ENCODE data around the gene MRPS15.

MRPS15 gene

GRCh38 chr1:36433102-36433501, 31.1 kb downstream of the MRPS15 start:
- no peak overlapping the region for H3K4me2 ChIP-seq (ENCODE audit: low read length)
- no peaks in the 10 kb centered on the region for H3K79me2 ChIP-seq (ENCODE audit: insufficient read depth, low read length)
- no peak overlapping the region for H3K9ac ChIP-seq (ENCODE audit: low read length)
- no peak for TF ChIP-seq CTCF (IDR thresholded peaks at IDR 0.05; ENCODE audit: low read length)
- TF ChIP-seq EZH2 (IDR thresholded peaks at IDR 0.05; ENCODE audit: borderline replicate concordance, low read length) = no peak
- H3K27me3 ChIP-seq (ENCODE audit: insufficient read depth, low read length) = no peaks in the 10 kb centered on the region
- H3K4me1 ChIP-seq (ENCODE audit: insufficient read depth, low read length, severe bottlenecking) = no peaks in the 10 kb centered on the region
- no peak overlapping the region for H3K27ac ChIP-seq (ENCODE audit: low read depth, low read length, poor library complexity, severe bottlenecking)
- H3F3A ChIP-seq (ENCODE audit: insufficient read depth, low read length) = no peaks in the 10 kb centered on the region
- no peaks in the 10 kb centered on the region for H3K9me2 ChIP-seq (ENCODE audit: low read depth, low read length)
- no peaks in the 10 kb centered on the region for H3K36me3 ChIP-seq (ENCODE audit: insufficient read depth, low read length)
- no peak overlapping the region for H2AFZ ChIP-seq (ENCODE audit: low read length)
- no peak overlapping the region for H3K4me3 ChIP-seq (ENCODE audit: low read depth, low read length, poor library complexity, severe bottlenecking)
- H4K20me1 ChIP-seq (ENCODE audit: insufficient read depth, low read length) = no peaks in the 10 kb centered on the region
- H3K9me3 ChIP-seq (ENCODE audit: low read length) = no peaks in the 10 kb centered on the region

- no peak overlapping the region for H3K27ac ChIP-seq (ENCODE audit: low read depth, low read length, poor library complexity, severe bottlenecking)
- H3K9me3 ChIP-seq (ENCODE audit: low read length) = no peaks in the 10 kb centered on the region
- no peak overlapping the region for H3K4me3 ChIP-seq (ENCODE audit: low read depth, low read length, poor library complexity, severe bottlenecking)
- no peaks in the 10 kb centered on the region for H3K27me3 ChIP-seq (ENCODE audit: insufficient read depth, low read length)
- TF ChIP-seq CTCF (IDR thresholded peaks at IDR 0.05; ENCODE audit: low read length) (no peak), EZH2 (IDR thresholded peaks at IDR 0.05; ENCODE audit: borderline replicate concordance, low read length) (no peak)
- no peak overlapping the region for H2AFZ ChIP-seq (ENCODE audit: low read length)
- H3F3A ChIP-seq (ENCODE audit: insufficient read depth, low read length) = no peaks in the 10 kb centered on the region
- H3K4me2 ChIP-seq (ENCODE audit: low read length) = no peak overlapping the region
- H3K9me2 ChIP-seq (ENCODE audit: low read depth, low read length) = no peaks in the 10 kb centered on the region
- H3K9ac ChIP-seq (ENCODE audit: low read length) = no peak overlapping the region
- no peaks in the 10 kb centered on the region for H3K79me2 ChIP-seq (ENCODE audit: insufficient read depth, low read length)
- H3K4me1 ChIP-seq (ENCODE audit: insufficient read depth, low read length, severe bottlenecking) = no peaks in the 10 kb centered on the region
- H3K36me3 ChIP-seq (ENCODE audit: insufficient read depth, low read length) = no peaks in the 10 kb centered on the region
- H4K20me1 ChIP-seq (ENCODE audit: insufficient read depth, low read length) = no peaks in the 10 kb centered on the region
Measured at GRCh38 chr1:36432616-36433015, 31.6 kb downstream of the MRPS15 start.

- H3K9me3 ChIP-seq (ENCODE audit: low read length) = no peaks in the 10 kb centered on the region
- H3K9me2 ChIP-seq (ENCODE audit: low read depth, low read length) = no peaks in the 10 kb centered on the region
- no peaks in the 10 kb centered on the region for H3K79me2 ChIP-seq (ENCODE audit: insufficient read depth, low read length)
- H3K4me3 ChIP-seq (ENCODE audit: low read depth, low read length, poor library complexity, severe bottlenecking) = no peak overlapping the region
- no peaks in the 10 kb centered on the region for H3K36me3 ChIP-seq (ENCODE audit: insufficient read depth, low read length)
- 0 out of 2 replicates have a peak, but pooled peaks cover 5% of the 10 kb centered on the region for H3K27me3 ChIP-seq (ENCODE audit: insufficient read depth, low read length)
- no peaks in the 10 kb centered on the region for H4K20me1 ChIP-seq (ENCODE audit: insufficient read depth, low read length)
- H3F3A ChIP-seq (ENCODE audit: insufficient read depth, low read length) = no peaks in the 10 kb centered on the region
- no peak overlapping the region for H3K4me2 ChIP-seq (ENCODE audit: low read length)
- no peak overlapping the region for H3K9ac ChIP-seq (ENCODE audit: low read length)
- no peak for TF ChIP-seq EZH2 (IDR thresholded peaks at IDR 0.05; ENCODE audit: borderline replicate concordance, low read length)
- TF ChIP-seq CTCF (IDR thresholded peaks at IDR 0.05; ENCODE audit: low read length) = no peak
- H3K27ac ChIP-seq (ENCODE audit: low read depth, low read length, poor library complexity, severe bottlenecking) = no peak overlapping the region
- H3K4me1 ChIP-seq (ENCODE audit: insufficient read depth, low read length, severe bottlenecking) = no peaks in the 10 kb centered on the region
- H2AFZ ChIP-seq (ENCODE audit: low read length) = no peak overlapping the region
Measured at GRCh38 chr1:36425791-36426190, 38.4 kb downstream of the MRPS15 start.
